H1 (cell line): ENCODE results near the gene CD247. TPM values are rescaled to one million over a fixed set of nuclear protein-coding genes. Genes with fewer than 3 reads are reported as not detected.

Source experiments
- CTCF ChIA-PET: fragments of 300-600 bp; sonication (Branson Sonifier 250); formaldehyde crosslinking; loops from one replicate; lab custom pipeline; 2021; ENCODE audit not compliant: partially characterized antibody; lab: Charles Lee
- POLR2A ChIA-PET: fragments of 300-600 bp; sonication (Branson Sonifier 250); formaldehyde crosslinking; loops from one replicate; lab custom pipeline; 2021; ENCODE audit warnings: inconsistent platforms; ENCODE audit not compliant: partially characterized antibody; lab: Charles Lee
- DNase-seq, 2 experiments: peaks; one replicate each; pipeline versions ENCODE4 v3.0.0 to v3.0.0-alpha.2; 2010 to 2022; ENCODE audit warnings: low spot score in 2 of 2, low read depth in 1 of 2, mixed read lengths in 1 of 2
- FAIRE-seq: peaks from 2 replicates; lab custom pipeline; 2011; peaks lifted over from hg19 to GRCh38; lab: Jason Lieb, UNC
- H2AFZ ChIP-seq: 2 replicates; pipeline ENCODE4 v1.8.1; 2012; ENCODE audit warnings: low read length, inconsistent platforms
- H2AK5ac ChIP-seq: 2 replicates; pipeline ENCODE4 v1.6.1; 2013; ENCODE audit warnings: low read depth, low read length
- H2BK120ac ChIP-seq: replicated peaks from 2 replicates; pipeline ENCODE3; 2013; ENCODE audit warnings: low read depth, low read length, inconsistent platforms
- H2BK12ac ChIP-seq: 2 replicates; pipeline ENCODE4 v1.6.1; 2013; ENCODE audit warnings: low read depth, low read length
- H2BK15ac ChIP-seq: 2 replicates; pipeline ENCODE4 v1.6.1; 2013; ENCODE audit warnings: low read length
- H2BK20ac ChIP-seq: 2 replicates; pipeline ENCODE4 v1.6.1; 2013; ENCODE audit warnings: low read length
- H2BK5ac ChIP-seq: 2 replicates; pipeline ENCODE4 v1.6.1; 2013; ENCODE audit warnings: low read depth, low read length
- H3K14ac ChIP-seq: 2 replicates; pipeline ENCODE4 v1.6.1; 2013; ENCODE audit warnings: inconsistent platforms; ENCODE audit not compliant: insufficient read length
- H3K18ac ChIP-seq: 2 replicates; pipeline ENCODE4 v1.6.1; 2013; ENCODE audit warnings: low read length; ENCODE audit errors: extremely low read depth
- H3K23ac ChIP-seq: 2 replicates; pipeline ENCODE4 v1.6.1; 2013; ENCODE audit warnings: inconsistent platforms; ENCODE audit not compliant: insufficient read length
- H3K23me2 ChIP-seq: 2 replicates; pipeline ENCODE4 v1.6.1; 2013; ENCODE audit warnings: low read depth, low read length
- H3K27ac ChIP-seq: 2 replicates; pipeline ENCODE4 v1.6.1; 2011; ENCODE audit warnings: low read depth, low read length, inconsistent platforms
- H3K27me3 ChIP-seq, 4 experiments: replicated peaks in 1 of 4; 1 replicate in 1 of 4; 2 replicates in 3 of 4; pipeline versions ENCODE4 v1.6.1 to v1.8.1; 2011 to 2013; ENCODE audit warnings: low read length in 3 of 4, mild to moderate bottlenecking in 3 of 4, inconsistent platforms in 2 of 4, mixed read lengths in 2 of 4, moderate library complexity in 1 of 4; ENCODE audit not compliant: control insufficient read depth in 3 of 4, insufficient read depth in 3 of 4; ENCODE audit errors: extremely low read depth in 1 of 4
- H3K36me3 ChIP-seq, 4 experiments: 2 replicates each; pipeline versions ENCODE4 v1.6.1 to v1.8.1; 2011 to 2013; ENCODE audit warnings: mild to moderate bottlenecking in 4 of 4, low read length in 3 of 4, moderate library complexity in 2 of 4, control low read depth in 1 of 4, inconsistent platforms in 1 of 4; ENCODE audit not compliant: insufficient read depth in 4 of 4, control insufficient read depth in 2 of 4
- H3K4ac ChIP-seq: replicated peaks from 2 replicates; pipeline ENCODE3; 2013; ENCODE audit warnings: low read length, low read depth, mixed read lengths, inconsistent platforms; ENCODE audit not compliant: insufficient read length
- H3K4me1 ChIP-seq, 4 experiments: replicated peaks in 1 of 4; 1 replicate in 1 of 4; 2 replicates in 3 of 4; pipeline versions ENCODE4 v1.6.1 to v1.8.1; 2011 to 2013; ENCODE audit warnings: low read length in 3 of 4, inconsistent platforms in 2 of 4, mixed read lengths in 1 of 4; ENCODE audit not compliant: insufficient read depth in 4 of 4, control insufficient read depth in 3 of 4
- H3K4me2 ChIP-seq, 2 experiments: 2 replicates each; pipeline versions ENCODE4 v1.6.1 to v1.8.1; 2011 to 2013; ENCODE audit warnings: low read depth in 2 of 2, low read length in 2 of 2, control low read depth in 1 of 2, inconsistent platforms in 1 of 2, mild to moderate bottlenecking in 1 of 2; ENCODE audit not compliant: insufficient read depth in 1 of 2
- H3K4me3 ChIP-seq, 4 experiments: fragments of 200-600, 300-600 bp in 1 of 4; sonication (generic), shearing (Covaris generic), sonication (Bioruptor Twin) in 1 of 4; 2 replicates each; pipeline versions ENCODE4 v1.5.1 to v1.8.1; 2011 to 2016; ENCODE audit warnings: low read length in 4 of 4, low read depth in 3 of 4, control low read depth in 2 of 4, inconsistent platforms in 2 of 4, mild to moderate bottlenecking in 2 of 4, mixed read lengths in 1 of 4, moderate library complexity in 1 of 4; ENCODE audit not compliant: insufficient read depth in 2 of 4; ENCODE audit errors: extremely low read depth in 1 of 4
- H3K56ac ChIP-seq: replicated peaks from 2 replicates; pipeline ENCODE3; 2013; ENCODE audit warnings: low read depth, mild to moderate bottlenecking, mixed read lengths, low read length, inconsistent platforms; ENCODE audit not compliant: insufficient read length
- H3K79me1 ChIP-seq: 2 replicates; pipeline ENCODE4 v1.6.1; 2013; ENCODE audit warnings: low read depth, low read length, control low read depth
- H3K79me2 ChIP-seq, 2 experiments: 2 replicates each; pipeline versions ENCODE4 v1.6.1 to v1.8.1; 2012 to 2013; ENCODE audit warnings: low read length in 2 of 2, mild to moderate bottlenecking in 2 of 2, inconsistent platforms in 1 of 2; ENCODE audit not compliant: insufficient read depth in 2 of 2, control insufficient read depth in 1 of 2
- H3K9ac ChIP-seq, 4 experiments: replicated peaks in 1 of 4; 1 replicate in 1 of 4; 2 replicates in 3 of 4; pipeline versions ENCODE4 v1.6.1 to v1.8.1; 2011 to 2013; ENCODE audit warnings: low read depth in 3 of 4, low read length in 3 of 4, control low read depth in 2 of 4, mild to moderate bottlenecking in 2 of 4, moderate library complexity in 2 of 4, inconsistent platforms in 1 of 4; ENCODE audit errors: extremely low read depth in 1 of 4
- H3K9me3 ChIP-seq, 2 experiments: 2 replicates each; pipeline versions ENCODE4 v1.6.1 to v1.8.1; 2012 to 2013; ENCODE audit warnings: mild to moderate bottlenecking in 2 of 2, moderate library complexity in 2 of 2, control low read depth in 1 of 2, inconsistent platforms in 1 of 2, low read depth in 1 of 2, low read length in 1 of 2, mixed read lengths in 1 of 2; ENCODE audit not compliant: insufficient read depth in 2 of 2
- H4K20me1 ChIP-seq, 2 experiments: replicated peaks in 1 of 2; 2 replicates each; pipeline versions ENCODE3 to v1.8.1; 2011 to 2013; ENCODE audit warnings: inconsistent platforms in 2 of 2, low read length in 2 of 2, mild to moderate bottlenecking in 1 of 2; ENCODE audit not compliant: insufficient read depth in 2 of 2, control insufficient read depth in 1 of 2
- H4K5ac ChIP-seq: 2 replicates; pipeline ENCODE4 v1.6.1; 2013; ENCODE audit warnings: low read length, low read depth, mixed read lengths, inconsistent platforms; ENCODE audit not compliant: insufficient read length
- H4K8ac ChIP-seq: 2 replicates; pipeline ENCODE4 v1.8.0; 2013; ENCODE audit warnings: mild to moderate bottlenecking, moderate library complexity, low read length, inconsistent platforms; ENCODE audit not compliant: insufficient read depth; ENCODE audit errors: extremely low read depth
- H4K91ac ChIP-seq: replicated peaks from 2 replicates; pipeline ENCODE3; 2013; ENCODE audit warnings: low read length, mixed read lengths, inconsistent platforms; ENCODE audit not compliant: insufficient read length
- ATF3 ChIP-seq: IDR thresholded peaks from 2 replicates; pipeline ENCODE4 v1.6.1; 2011; ENCODE audit warnings: low read depth, mild to moderate bottlenecking, low read length; ENCODE audit not compliant: insufficient read depth
- E2F6 ChIP-seq: IDR thresholded peaks from 2 replicates; pipeline ENCODE4 v1.6.1; 2012; ENCODE audit warnings: inconsistent platforms
- KDM5A ChIP-seq: fragments of 200-600 bp; IDR thresholded peaks from 2 replicates; pipeline ENCODE4 v1.7.1; 2012; ENCODE audit warnings: mild to moderate bottlenecking, low read length, inconsistent platforms, mixed read lengths
- SIRT6 ChIP-seq: IDR thresholded peaks from one replicate; pipeline ENCODE4 v1.7.1; 2012; ENCODE audit warnings: low read length, inconsistent platforms
- USF2 ChIP-seq: IDR thresholded peaks from 2 replicates; pipeline ENCODE4 v1.6.1; 2011; ENCODE audit warnings: low read length, improper control_type of control experiment
- WGBS, 2 experiments: shearing (Covaris generic) in 1 of 2; methylation state at CpG; one replicate each; pipeline versions ENCODE4 v1.1.6 to v1.1.7; 2013 to 2015; ENCODE audit warnings: low lambda C conversion rate in 2 of 2, mixed read lengths in 2 of 2, inconsistent platforms in 1 of 2, low coverage in 1 of 2, missing lambda C conversion rate in 1 of 2; ENCODE audit not compliant: insufficient replicate concordance in 2 of 2, insufficient coverage in 1 of 2, insufficient read length in 1 of 2; ENCODE audit errors: extremely low coverage in 1 of 2, missing lambda C conversion rate in 1 of 2; 5-methylcytosine and 5-hydroxymethylcytosine counted together
- polyA plus RNA-seq, 7 experiments: library from polyadenylated mRNA; depleted of rRNA in 3 of 7; stranded (reverse) in 5 of 7; unstranded in 2 of 7; fragments of >200 nt in 5 of 7; fragments of 200-250 nt in 2 of 7; gene quantifications; 1 replicate in 5 of 7; 2 replicates in 1 of 7; 4 replicates in 1 of 7; pipeline versions ENCODE4 v1.2.1 to v1.2.3, GENCODE V29; 2011 to 2013; ENCODE audit warnings: missing spikeins in 2 of 7, mixed read lengths in 2 of 7
- total RNA-seq: library from RNA; stranded (reverse); fragmentation: NEBNext Ultra II Directional; extraction: Animal tissue kit (Norgen Biotek cat#: 25700); gene quantifications from 2 replicates; pipeline ENCODE4 v1.2.1, GENCODE V29; 2021

The CD247 gene
- total and polyA plus RNA-seq, 2 of the 8 experiments (the other 6 are each of a cell fraction or from before 2014, with no cell fraction given): 2.0 to 2.2 TPM

GRCh38 chr1:167510244-167510643 is 8.1 kb downstream of the CD247 start:
- Histone ChIP-seq H3K23me2 (no peaks in the 10 kb centered on the region), H3K4ac (peak overlapping the region; percentile 71), H4K20me1 (no peaks in the 10 kb centered on the region), H2BK12ac (no peak overlapping the region; the same call in 1 of the 2 replicates), H3K27ac (no peak overlapping the region), H3K23ac (no peak overlapping the region), H2BK120ac (no peak overlapping the region), H3K4me1 (peaks cover 0 to 6% (median 1%) of the 10 kb centered on the region in 4 experiments; a peak in 2 of 7 replicates), H3K56ac (no peak overlapping the region), H2AK5ac (no peak overlapping the region; the same call in 1 of the 2 replicates), H3K36me3 (no peaks in the 10 kb centered on the region), H3K79me2 (no peaks in the 10 kb centered on the region), H3K18ac (no peak overlapping the region), H3K4me2 (no peak overlapping the region), H3K14ac (no peak overlapping the region), H3K79me1 (no peaks in the 10 kb centered on the region), H4K5ac (no peak overlapping the region), H3K9me3 (no peaks in the 10 kb centered on the region), H3K9ac (no peak overlapping the region), H4K8ac (peak overlapping the region; percentile 11; the same call in 1 of the 2 replicates), H2BK15ac (0 out of 2 replicates have a peak overlapping the region, but pooled peaks have one; percentile 3), H3K27me3 (no peaks in the 10 kb centered on the region), H2AFZ (no peak overlapping the region), H2BK5ac (0 out of 2 replicates have a peak overlapping the region, but pooled peaks have one; percentile 26), H4K91ac (no peak overlapping the region), H3K4me3 (no peak overlapping the region), H2BK20ac (no peak overlapping the region)
- DNase-seq (no peak), FAIRE-seq (no peak)
- 79% methylated on average over 3 of the region's 3 CpGs; no CpG with 5 or more reads in 1 of the 2 experiments for WGBS, 2 experiments
- TF ChIP-seq USF2 (no peak), SIRT6 (no peak), KDM5A (no peak), E2F6 (no peak), ATF3 (no peak)
- ChIA-PET CTCF (interaction anchor here (0.5 to 1.6 kb wide), 5 partner anchors 23 to 1862 kb away, joined by 3 to 5 read pairs (median 3); no protein-coding TSS in a partner anchor), POLR2A (no interaction called here)
